Lung (tissue), 12 donors: ENCODE data around the gene CHN1. TPM values are rescaled to one million over a fixed set of nuclear protein-coding genes. Genes with fewer than 3 reads are reported as not detected.
A peak's percentile ranks its signal among the peaks of the same experiment; 100 is the strongest.

Source experiments
- ATAC-seq: fragments of 200-7000 bp; cut with Tn5 transposase; one replicate; pipeline ENCODE4 v1.9.1; 2020; ENCODE audit warnings: moderate number of reproducible peaks; ENCODE audit not compliant: insufficient read depth, low FRiP score
- DNase-seq, 3 donors: peaks; one replicate each; pipeline ENCODE4 v3.0.0-alpha.2; 2013 to 2017
- H3K27ac ChIP-seq, 2 donors: one replicate each; pipeline ENCODE4 v1.5.1; 2013; ENCODE audit warnings: mild to moderate bottlenecking in 2 of 2, moderate library complexity in 2 of 2, control low read depth in 1 of 2, inconsistent platforms in 1 of 2, low read depth in 1 of 2, low read length in 1 of 2
- H3K27me3 ChIP-seq, 3 donors: one replicate each; pipeline ENCODE4 v1.5.1; 2013; ENCODE audit warnings: low read length in 2 of 3; ENCODE audit not compliant: control insufficient read depth in 3 of 3, insufficient read depth in 3 of 3
- H3K36me3 ChIP-seq, 4 donors: one replicate each; pipeline ENCODE4 v1.5.1; 2013; ENCODE audit warnings: low read length in 4 of 4, mild to moderate bottlenecking in 1 of 4, moderate library complexity in 1 of 4; ENCODE audit not compliant: control insufficient read depth in 4 of 4, insufficient read depth in 4 of 4
- H3K4me1 ChIP-seq, 5 donors: one replicate each; pipeline ENCODE4 v1.5.1; 2013; ENCODE audit warnings: low read length in 5 of 5, mild to moderate bottlenecking in 2 of 5, moderate library complexity in 1 of 5; ENCODE audit not compliant: control insufficient read depth in 5 of 5, insufficient read depth in 5 of 5
- H3K4me3 ChIP-seq: one replicate; pipeline ENCODE4 v1.5.1; 2013; ENCODE audit warnings: mild to moderate bottlenecking, control low read depth, moderate library complexity
- H3K9ac ChIP-seq, 2 donors: one replicate each; pipeline ENCODE4 v1.5.1; 2013; ENCODE audit warnings: low read length in 2 of 2, control low read depth in 1 of 2; ENCODE audit not compliant: insufficient read depth in 1 of 2
- H3K9me3 ChIP-seq, 4 donors: one replicate each; pipeline ENCODE4 v1.5.1; 2013; ENCODE audit warnings: low read length in 3 of 4, mild to moderate bottlenecking in 1 of 4, moderate library complexity in 1 of 4; ENCODE audit not compliant: control insufficient read depth in 4 of 4, insufficient read depth in 3 of 4
- WGBS, 2 donors: extraction: QIAGEN DNeasy Blood & Tissue Kit; methylation state at CpG; one replicate each; pipeline ENCODE4 v1.1.7; 2013; 5-methylcytosine and 5-hydroxymethylcytosine counted together
- polyA plus RNA-seq, 2 donors: library from polyadenylated mRNA; stranded (reverse); fragments of 200-250 nt; gene quantifications; one replicate each; pipeline ENCODE4 v1.2.1, GENCODE V29; 2013
- total RNA-seq, 2 donors: library from RNA; depleted of rRNA in 1 of 2; stranded (reverse); fragments of >200 nt in 1 of 2; gene quantifications; one replicate each; pipeline ENCODE4 v1.2.1, GENCODE V29; 2014 to 2021
- TF ChIP-seq, protein P1 (sequence below): IDR thresholded peaks from 2 replicates; pipeline ENCODE4 v1.5.1; 2012; ENCODE audit warnings: mild to moderate bottlenecking; ENCODE audit errors: control extremely low read depth, extremely low read depth
- donor health status: control.
- donor health status: control.
- donor health status: Bipolar disorder and iron deficiency.
- donor health status: healthy.
- donor health status: DM: yes; HTN: yes; CAD: no.

Gene CHN1
- total and polyA plus RNA-seq, 4 donors, result 6.8 to 80.9 (median 14.5) TPM

DNA sequence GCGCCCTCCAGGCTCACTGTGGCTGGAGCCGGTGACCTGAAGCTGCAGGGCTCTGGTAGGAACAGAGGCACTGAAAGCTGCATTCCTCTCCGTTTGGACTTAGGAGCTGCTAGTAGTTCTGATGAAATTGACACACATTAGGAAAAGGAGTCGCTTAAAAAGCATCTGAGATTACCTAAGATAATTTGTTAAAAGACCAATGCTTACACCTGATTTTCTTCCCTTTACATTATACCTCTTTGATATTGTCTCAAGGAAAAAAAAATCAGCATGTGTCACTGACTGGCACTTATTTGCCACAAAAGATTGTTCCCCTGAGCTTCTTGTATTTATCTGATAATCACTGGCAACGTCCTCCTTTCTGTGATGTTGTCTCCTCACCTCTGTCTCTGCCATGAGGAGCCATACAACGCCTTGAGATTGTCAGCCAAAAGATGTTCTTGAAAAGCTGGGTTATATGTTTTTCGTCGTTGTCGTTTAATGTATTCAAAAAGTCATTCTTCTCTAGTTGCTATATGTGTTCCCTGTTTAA, 618 bp upstream of the CHN1 start:
- no peaks in the 10 kb centered on the region for H3K9me3 ChIP-seq
- ATAC-seq (peak; percentile 23), DNase-seq (no peak)
- H3K27me3 ChIP-seq, result peaks cover 0 to 12% (median 3%) of the 10 kb centered on the region in 3 donors
- TF ChIP-seq, protein P1, sequence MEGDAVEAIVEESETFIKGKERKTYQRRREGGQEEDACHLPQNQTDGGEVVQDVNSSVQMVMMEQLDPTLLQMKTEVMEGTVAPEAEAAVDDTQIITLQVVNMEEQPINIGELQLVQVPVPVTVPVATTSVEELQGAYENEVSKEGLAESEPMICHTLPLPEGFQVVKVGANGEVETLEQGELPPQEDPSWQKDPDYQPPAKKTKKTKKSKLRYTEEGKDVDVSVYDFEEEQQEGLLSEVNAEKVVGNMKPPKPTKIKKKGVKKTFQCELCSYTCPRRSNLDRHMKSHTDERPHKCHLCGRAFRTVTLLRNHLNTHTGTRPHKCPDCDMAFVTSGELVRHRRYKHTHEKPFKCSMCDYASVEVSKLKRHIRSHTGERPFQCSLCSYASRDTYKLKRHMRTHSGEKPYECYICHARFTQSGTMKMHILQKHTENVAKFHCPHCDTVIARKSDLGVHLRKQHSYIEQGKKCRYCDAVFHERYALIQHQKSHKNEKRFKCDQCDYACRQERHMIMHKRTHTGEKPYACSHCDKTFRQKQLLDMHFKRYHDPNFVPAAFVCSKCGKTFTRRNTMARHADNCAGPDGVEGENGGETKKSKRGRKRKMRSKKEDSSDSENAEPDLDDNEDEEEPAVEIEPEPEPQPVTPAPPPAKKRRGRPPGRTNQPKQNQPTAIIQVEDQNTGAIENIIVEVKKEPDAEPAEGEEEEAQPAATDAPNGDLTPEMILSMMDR, result no peak
- H3K4me1 ChIP-seq, result peaks cover 4 to 22% (median 5%) of the 10 kb centered on the region in 5 donors
- no peaks in the 10 kb centered on the region for H3K36me3 ChIP-seq
- peak overlapping the region; percentile 73 for H3K4me3 ChIP-seq
- H3K27ac ChIP-seq, result peak overlapping the region; percentile 88 to 90
- WGBS, 2 donors, result 31% methylated on average over 9 of the region's 9 CpGs
- H3K9ac ChIP-seq, result peak overlapping the region in 1 of 2 donors; percentile 12

DNA sequence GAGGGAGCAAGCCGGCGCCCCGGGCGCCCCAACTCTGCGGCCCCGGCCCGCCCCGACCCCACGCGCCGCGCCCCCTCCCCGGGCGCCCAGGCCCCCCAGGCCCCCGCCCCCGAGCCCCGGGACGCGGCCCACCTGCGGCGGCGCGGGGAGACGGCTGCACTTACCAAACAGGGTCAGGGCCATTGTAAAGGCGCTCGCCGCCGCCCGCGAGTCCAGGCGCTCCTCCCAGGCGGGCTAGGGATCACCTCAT, 526 bp downstream of the CHN1 start:
- 1% methylated on average over 13 to 32 of the region's 32 CpGs for WGBS, 2 donors
- Histone ChIP-seq H3K27ac (peak overlapping the region; percentile 88 to 90), H3K9ac (no peak overlapping the region), H3K36me3 (no peaks in the 10 kb centered on the region), H3K4me1 (peaks cover 0 to 22% (median 5%) of the 10 kb centered on the region in 5 donors), H3K9me3 (no peaks in the 10 kb centered on the region), H3K27me3 (peaks cover 0 to 12% (median 3%) of the 10 kb centered on the region in 3 donors), H3K4me3 (peak overlapping the region; percentile 73)
- no peak for DNase-seq
- ATAC-seq, result peak; percentile 67
- TF ChIP-seq, protein P1, result no peak

- 22 to 25% methylated on average over 14 to 16 of the region's 16 CpGs for WGBS, 2 donors
- Histone ChIP-seq H3K9ac (peak overlapping the region in 1 of 2 donors; percentile 57), H3K4me3 (peak overlapping the region; percentile 39), H3K36me3 (no peaks in the 10 kb centered on the region), H3K9me3 (no peaks in the 10 kb centered on the region), H3K27ac (peak overlapping the region; percentile 47 to 56), H3K27me3 (peaks cover 0 to 12% (median 3%) of the 10 kb centered on the region in 3 donors), H3K4me1 (peaks cover 0 to 22% (median 5%) of the 10 kb centered on the region in 5 donors)
- ATAC-seq (no peak), DNase-seq (peak; percentile 50 to 74 (median 60))
- TF ChIP-seq, protein P1, result no peak
These were observed 1.1 kb downstream of the CHN1 start for GRCh38 chr2:175003875-175004729.
